Neuronal stem cell (in vitro differentiated cells): Measurements from ENCODE around the gene ARHGEF16.

ENCODE experiments used
- DNase-seq: peaks from one replicate; pipeline ENCODE4 v3.0.0-alpha.2; 2013; ENCODE audit warnings: low spot score
- H2AFZ ChIP-seq: one replicate; pipeline ENCODE4 v1.6.1; 2013; ENCODE audit warnings: mild to moderate bottlenecking, low read length, inconsistent platforms
- H2AK5ac ChIP-seq: 2 replicates; pipeline ENCODE4 v1.6.1; 2013; ENCODE audit warnings: low read depth, mild to moderate bottlenecking, inconsistent platforms, low read length, moderate library complexity, mixed read lengths
- H2BK120ac ChIP-seq: 2 replicates; pipeline ENCODE4 v1.6.1; 2013; ENCODE audit warnings: low read depth, mild to moderate bottlenecking, inconsistent platforms, low read length, moderate library complexity, mixed read lengths
- H2BK12ac ChIP-seq: one replicate; pipeline ENCODE4 v1.6.1; 2013; ENCODE audit warnings: low read length, inconsistent platforms
- H2BK15ac ChIP-seq: 2 replicates; pipeline ENCODE4 v1.6.1; 2013; ENCODE audit warnings: mild to moderate bottlenecking, low read length, inconsistent platforms, mixed read lengths
- H2BK5ac ChIP-seq: one replicate; pipeline ENCODE4 v1.6.1; 2013; ENCODE audit warnings: inconsistent platforms, mild to moderate bottlenecking, low read length, moderate library complexity
- H3K14ac ChIP-seq: one replicate; pipeline ENCODE4 v1.6.1; 2013; ENCODE audit warnings: low read length, inconsistent platforms
- H3K18ac ChIP-seq: 2 replicates; pipeline ENCODE4 v1.6.1; 2013; ENCODE audit warnings: low read length, inconsistent platforms
- H3K23ac ChIP-seq: 2 replicates; pipeline ENCODE4 v1.6.1; 2013; ENCODE audit warnings: low read depth, mild to moderate bottlenecking, mixed read lengths, low read length, inconsistent platforms; ENCODE audit not compliant: poor library complexity
- H3K27ac ChIP-seq: replicated peaks from 3 replicates; pipeline ENCODE4 v1.5.1; 2013; ENCODE audit warnings: low read length, inconsistent platforms
- H3K27me3 ChIP-seq, 3 experiments: 2 replicates each; pipeline ENCODE4 v1.6.1; 2013; ENCODE audit warnings: low read length in 3 of 3, mild to moderate bottlenecking in 2 of 3, inconsistent platforms in 1 of 3, low read depth in 1 of 3, mixed read lengths in 1 of 3, moderate library complexity in 1 of 3; ENCODE audit not compliant: control insufficient read depth in 3 of 3, insufficient read depth in 3 of 3
- H3K36me3 ChIP-seq, 2 donors: replicated peaks in 1 of 2; 2 replicates each; pipeline ENCODE4 v1.6.1; 2013; ENCODE audit warnings: low read length in 2 of 2; ENCODE audit not compliant: control insufficient read depth in 2 of 2, insufficient read depth in 2 of 2
- H3K4ac ChIP-seq: 2 replicates; pipeline ENCODE4 v1.6.1; 2013; ENCODE audit warnings: inconsistent platforms, mild to moderate bottlenecking, low read length, moderate library complexity
- H3K4me1 ChIP-seq, 2 donors: 1 replicate in 1 of 2; 2 replicates in 1 of 2; pipeline ENCODE4 v1.6.1; 2013; ENCODE audit warnings: low read length in 2 of 2, low read depth in 1 of 2; ENCODE audit not compliant: control insufficient read depth in 2 of 2, insufficient read depth in 1 of 2
- H3K4me2 ChIP-seq: one replicate; pipeline ENCODE4 v1.6.1; 2013; ENCODE audit warnings: mild to moderate bottlenecking, low read length, inconsistent platforms; ENCODE audit not compliant: insufficient read depth, poor library complexity, severe bottlenecking
- H3K4me3 ChIP-seq, 2 donors: 2 replicates each; pipeline ENCODE4 v1.5.1; 2013; ENCODE audit warnings: low read length in 2 of 2, mild to moderate bottlenecking in 2 of 2, inconsistent platforms in 1 of 2, moderate library complexity in 1 of 2
- H3K79me1 ChIP-seq: one replicate; pipeline ENCODE4 v1.6.1; 2013; ENCODE audit warnings: low read depth, mild to moderate bottlenecking, inconsistent platforms, low read length, moderate library complexity
- H3K9ac ChIP-seq: one replicate; pipeline ENCODE4 v1.6.1; 2013; ENCODE audit warnings: mild to moderate bottlenecking, low read depth, low read length, inconsistent platforms; ENCODE audit not compliant: poor library complexity
- H3K9me3 ChIP-seq, 2 donors: replicated peaks in 1 of 2; 2 replicates each; pipeline versions ENCODE3 to v1.6.1; 2013; ENCODE audit warnings: low read length in 2 of 2, mild to moderate bottlenecking in 2 of 2, inconsistent platforms in 1 of 2, low read depth in 1 of 2, mixed read lengths in 1 of 2, moderate library complexity in 1 of 2; ENCODE audit not compliant: control insufficient read depth in 2 of 2, insufficient read depth in 1 of 2
- H4K8ac ChIP-seq: one replicate; pipeline ENCODE4 v1.6.1; 2013; ENCODE audit warnings: low read depth, mild to moderate bottlenecking, inconsistent platforms, low read length, moderate library complexity
- H4K91ac ChIP-seq: one replicate; pipeline ENCODE4 v1.6.1; 2013; ENCODE audit warnings: low read length, low read depth, mild to moderate bottlenecking, inconsistent platforms; ENCODE audit not compliant: poor library complexity
- WGBS, 2 donors: extraction: QIAGEN DNeasy Blood & Tissue Kit; methylation state at CpG; one replicate each; pipeline ENCODE4 v1.1.7; 2013; ENCODE audit warnings: missing lambda C conversion rate in 2 of 2, mixed read lengths in 1 of 2; ENCODE audit not compliant: insufficient read length in 2 of 2, insufficient replicate concordance in 1 of 2; ENCODE audit errors: extremely low coverage in 2 of 2; 5-methylcytosine and 5-hydroxymethylcytosine counted together

Gene ARHGEF16

DNA sequence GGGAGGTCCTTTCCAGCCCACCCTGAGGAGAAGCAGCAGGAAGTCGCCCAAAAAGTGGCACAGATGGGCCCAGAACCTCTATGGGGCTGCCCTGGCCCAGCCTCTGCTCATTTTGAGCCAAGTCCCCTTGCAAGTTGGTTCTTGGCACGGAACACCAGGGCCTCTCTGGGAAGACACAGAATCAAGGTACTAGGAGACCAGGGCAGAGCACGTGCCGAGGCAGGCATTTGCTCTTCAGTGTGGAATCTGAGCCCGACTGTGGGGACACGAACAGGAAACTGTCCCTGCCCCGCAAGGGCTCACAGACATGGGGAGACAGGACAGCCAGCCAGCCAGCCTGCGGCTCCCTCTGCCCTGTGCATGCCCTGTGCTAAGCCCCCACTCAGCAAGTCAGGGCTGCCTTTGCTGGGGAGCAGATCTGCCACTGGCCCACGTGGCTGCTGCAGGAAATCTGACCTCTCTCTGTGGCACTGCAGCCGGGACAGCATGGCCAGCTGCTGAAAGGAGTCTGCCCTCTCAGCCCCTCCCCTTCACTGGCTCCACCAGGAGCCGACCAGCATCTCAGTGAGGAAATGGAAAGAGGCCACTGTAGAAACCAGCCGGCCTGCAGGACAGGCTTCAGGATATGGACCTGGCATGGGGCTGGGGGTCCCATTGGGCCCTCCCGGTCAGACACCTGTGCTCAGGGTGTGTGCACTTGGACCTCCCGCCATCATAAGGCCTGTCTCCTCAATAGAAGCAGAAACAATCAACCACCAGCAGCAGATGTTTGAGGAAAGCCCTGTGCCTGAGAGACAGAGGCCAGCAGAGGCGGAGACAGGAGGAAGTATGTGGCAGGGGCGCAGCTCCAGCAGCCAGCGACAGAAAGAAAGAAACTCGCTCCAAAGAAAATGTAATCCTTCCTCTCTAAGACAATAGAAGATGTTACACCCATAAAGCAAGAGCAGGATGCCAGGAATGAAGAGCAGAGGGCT, 3.7 kb downstream of the ARHGEF16 start:
- no peak overlapping the region for H2BK5ac ChIP-seq
- H2AK5ac ChIP-seq = peak overlapping the region; percentile 36
- H3K27ac ChIP-seq = peak overlapping the region; percentile 9
- no peak overlapping the region for H3K4ac ChIP-seq
- H3K79me1 ChIP-seq = peaks cover 3% of the 10 kb centered on the region
- H2BK15ac ChIP-seq = no peak overlapping the region
- no peak overlapping the region for H3K14ac ChIP-seq
- no peak overlapping the region for H4K91ac ChIP-seq
- no peak overlapping the region for H2BK120ac ChIP-seq
- H3K9ac ChIP-seq = peak overlapping the region; percentile 32
- H3K4me2 ChIP-seq = no peak overlapping the region
- no peak for DNase-seq
- H3K4me3 ChIP-seq = no peak overlapping the region
- WGBS, 2 donors = no CpG with 5 or more reads among the region's 18 CpGs
- H2BK12ac ChIP-seq = no peak overlapping the region
- peak overlapping the region; percentile 81 for H3K18ac ChIP-seq
- H3K9me3 ChIP-seq = no peaks in the 10 kb centered on the region
- H3K27me3 ChIP-seq = peaks cover 0 to 5% (median 0%) of the 10 kb centered on the region in 3 experiments
- H4K8ac ChIP-seq = peak overlapping the region; percentile 52
- peak overlapping the region; percentile 68 for H3K23ac ChIP-seq
- H3K4me1 ChIP-seq = peaks cover 20 to 32% of the 10 kb centered on the region in 2 donors
- peak overlapping the region; percentile 59 for H2AFZ ChIP-seq
- no peaks in the 10 kb centered on the region for H3K36me3 ChIP-seq

DNA sequence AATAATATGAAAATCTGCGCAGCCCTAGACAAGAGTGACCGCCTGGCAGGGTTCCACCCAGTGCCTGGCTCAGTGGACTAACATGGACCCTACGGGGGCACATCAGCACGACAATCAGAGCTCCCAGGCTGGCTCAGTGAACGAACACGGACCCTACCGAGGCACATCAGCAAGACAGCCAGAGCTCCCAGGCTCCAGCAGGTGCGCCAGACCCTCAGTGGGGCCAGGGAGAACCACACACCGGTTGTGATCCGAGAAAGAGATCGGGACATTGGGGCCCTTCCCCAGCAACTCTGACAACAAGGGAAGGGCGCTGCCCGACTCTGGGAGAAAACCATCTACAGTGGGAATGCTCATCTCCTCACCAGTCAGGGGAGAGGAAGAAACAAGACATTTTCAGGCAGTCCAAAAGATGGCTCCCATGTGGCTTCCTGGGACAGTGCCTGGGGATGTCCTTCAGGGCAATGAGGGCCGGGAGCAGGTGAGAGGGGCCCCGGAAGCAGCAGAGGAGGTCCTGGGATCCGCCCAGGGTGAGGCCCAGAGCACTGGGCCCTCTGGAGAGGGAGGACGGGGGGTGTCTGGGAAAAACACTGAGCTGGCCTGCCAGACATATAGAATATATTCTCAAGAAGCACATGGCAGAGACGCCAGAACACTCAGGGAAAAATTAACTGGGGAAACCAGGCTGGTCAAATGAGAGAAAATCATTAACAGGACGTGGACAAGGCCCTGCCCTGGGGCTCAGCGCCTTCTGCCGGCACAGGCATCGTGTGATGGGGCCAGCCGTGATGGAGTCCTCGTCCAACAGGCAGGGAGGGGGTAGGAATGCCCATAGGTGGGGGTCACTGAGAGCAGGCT, 4.8 kb downstream of the ARHGEF16 start:
- Histone ChIP-seq H2AFZ (no peak overlapping the region), H3K18ac (peak overlapping the region; percentile 64), H2BK120ac (no peak overlapping the region), H2BK12ac (no peak overlapping the region), H4K8ac (no peak overlapping the region), H3K23ac (no peak overlapping the region), H3K4me1 (peaks cover 12 to 32% of the 10 kb centered on the region in 2 donors), H3K79me1 (peaks cover 3% of the 10 kb centered on the region), H2BK15ac (peak overlapping the region; percentile 24), H2BK5ac (peak overlapping the region; percentile 46), H3K4me2 (no peak overlapping the region), H4K91ac (no peak overlapping the region), H3K9me3 (no peaks in the 10 kb centered on the region), H3K4me3 (no peak overlapping the region), H3K4ac (no peak overlapping the region), H3K27me3 (peaks cover 0 to 5% (median 0%) of the 10 kb centered on the region in 3 experiments), H3K27ac (no peak overlapping the region), H2AK5ac (peak overlapping the region; percentile 58), H3K9ac (no peak overlapping the region), H3K36me3 (no peaks in the 10 kb centered on the region), H3K14ac (no peak overlapping the region)
- no peak for DNase-seq
- WGBS, 2 donors = no CpG with 5 or more reads among the region's 24 CpGs

DNA sequence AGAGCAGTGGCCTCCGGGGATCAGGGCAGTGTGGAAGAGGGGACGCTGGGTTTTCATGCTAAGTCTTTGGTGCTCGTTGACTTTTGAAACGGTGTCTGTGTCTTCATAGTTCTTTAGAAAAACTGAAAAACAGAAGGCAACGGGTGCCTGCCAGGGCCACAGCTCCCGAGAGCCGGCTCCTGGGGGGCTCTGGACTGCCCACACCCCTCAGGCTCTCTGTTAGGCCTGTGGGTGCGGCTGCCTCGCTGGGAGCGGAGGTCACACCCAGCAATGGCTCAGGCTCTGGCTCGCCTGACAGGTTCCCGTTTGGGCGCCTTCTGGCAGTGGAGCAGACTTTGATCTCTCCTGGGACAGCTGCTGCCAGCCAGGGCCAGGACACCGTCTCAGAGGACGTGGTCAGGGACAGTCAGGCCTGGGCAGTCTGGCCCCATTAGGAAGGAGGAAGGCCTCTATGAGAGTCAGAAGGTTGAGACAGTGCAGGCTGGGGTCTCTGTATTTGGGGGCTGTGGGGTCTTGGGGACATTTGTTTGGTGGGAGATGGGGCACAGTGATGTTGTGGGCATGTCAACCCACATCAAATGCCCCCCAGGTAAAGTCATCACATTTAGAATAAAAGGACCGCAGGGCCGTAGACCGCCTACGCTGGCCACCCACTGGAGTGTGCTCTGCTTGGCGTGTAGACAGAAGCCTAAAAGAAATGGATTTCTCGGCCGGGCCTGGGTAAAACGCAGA, 5.6 kb downstream of the ARHGEF16 start:
- Histone ChIP-seq H3K9ac (no peak overlapping the region), H2AK5ac (peak overlapping the region; percentile 80), H3K27me3 (peaks cover 0 to 5% (median 0%) of the 10 kb centered on the region in 3 experiments), H3K14ac (peak overlapping the region; percentile 84), H2BK120ac (no peak overlapping the region), H4K8ac (no peak overlapping the region), H3K23ac (peak overlapping the region; percentile 85), H3K4me3 (no peak overlapping the region), H2BK5ac (no peak overlapping the region), H2AFZ (peak overlapping the region; percentile 5), H3K79me1 (peaks cover 3% of the 10 kb centered on the region), H3K27ac (no peak overlapping the region), H3K9me3 (no peaks in the 10 kb centered on the region), H3K4me1 (peaks cover 11 to 31% of the 10 kb centered on the region in 2 donors), H3K18ac (no peak overlapping the region), H3K36me3 (no peaks in the 10 kb centered on the region), H2BK12ac (no peak overlapping the region), H3K4me2 (no peak overlapping the region), H4K91ac (no peak overlapping the region), H3K4ac (no peak overlapping the region), H2BK15ac (no peak overlapping the region)
- DNase-seq = no peak
- WGBS, 2 donors = no CpG with 5 or more reads among the region's 23 CpGs
